IPS-NIHi7 (cell line): Measurements from ENCODE around the gene ARHGEF39.
"Not testable (repeated sequence)": the region's sequence is repeated elsewhere in the genome, so short reads cannot be mapped to it uniquely, and the experiment has no call there.

Source experiments
- DNase-seq: peaks from one replicate; pipeline ENCODE4 v3.0.0; 2012; ENCODE audit warnings: mixed read lengths; ENCODE audit errors: extremely low spot score

ARHGEF39 gene

DNA sequence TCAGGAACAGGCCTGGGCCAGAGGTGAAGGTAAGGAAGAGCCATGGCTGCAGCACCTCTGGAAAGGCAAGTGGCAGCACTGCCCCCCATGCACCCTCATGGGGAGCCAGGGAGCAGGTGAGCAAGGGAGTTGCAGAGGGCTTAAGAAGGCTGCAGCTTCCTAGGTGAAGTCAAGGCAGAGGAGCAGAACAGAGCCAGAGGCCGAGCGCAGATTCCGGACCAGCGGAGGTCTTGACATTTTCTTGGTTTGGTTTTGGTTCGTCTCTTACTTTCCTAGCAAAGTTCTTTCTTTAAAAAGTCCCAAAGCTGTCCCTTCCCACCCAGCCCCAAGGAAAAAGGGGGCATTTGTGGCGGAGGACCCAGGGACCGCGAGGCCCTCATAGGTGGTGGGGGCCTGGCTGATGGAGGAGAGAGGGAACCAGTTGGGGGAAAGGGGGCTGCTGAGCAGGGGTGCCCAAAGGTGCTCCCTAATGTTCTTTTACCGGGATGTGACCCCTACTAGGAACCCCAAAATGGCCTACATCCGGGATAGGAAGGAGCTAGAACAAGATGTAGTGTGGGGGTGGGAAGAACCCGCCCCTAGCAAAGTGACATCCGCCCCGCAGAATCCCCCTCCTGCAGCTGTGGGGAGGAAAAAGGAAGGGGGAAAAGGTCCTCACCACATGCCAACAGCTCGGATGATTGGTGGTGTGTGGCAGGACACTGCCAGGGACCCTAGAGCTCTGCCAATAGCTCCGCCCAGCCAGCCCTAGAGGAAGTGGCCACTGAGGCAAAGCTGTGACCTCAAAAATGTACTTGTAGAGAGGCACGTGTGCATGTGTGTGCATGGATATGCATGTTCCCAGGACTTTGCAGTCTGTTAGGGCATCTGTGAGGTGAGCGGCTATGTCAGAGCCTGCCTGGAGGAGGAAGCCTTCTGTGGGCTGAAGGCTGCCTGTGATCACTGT, 45.9 kb downstream of the ARHGEF39 start:
- no peak for DNase-seq

DNA sequence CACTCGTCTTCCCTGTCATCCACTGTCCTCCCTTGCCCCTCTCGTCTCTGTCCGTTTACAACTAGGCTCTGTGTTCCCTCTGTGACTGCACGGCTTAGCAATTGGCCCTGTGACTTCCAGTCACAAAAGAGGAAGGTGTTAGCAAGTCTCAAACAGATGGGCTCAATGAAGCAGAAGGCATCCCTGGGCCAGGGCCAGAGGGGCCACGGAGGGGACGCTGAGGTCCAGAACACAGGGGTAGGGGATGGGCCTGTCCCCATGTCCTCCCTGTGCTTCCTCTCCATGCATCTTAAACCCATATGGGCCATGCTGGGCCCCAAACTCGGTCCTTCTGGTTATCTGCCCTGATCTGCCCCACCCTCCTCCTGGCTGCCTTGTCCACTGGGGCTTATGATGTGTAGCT, 46.7 kb downstream of the ARHGEF39 start, which contains the start of gene CD72:
Gene CD72, minus strand, starts transcription at position 89 of the 403 bp plus-strand sequence. CDS start 110 bp downstream, outside the sequence.
- DNase-seq = no peak

DNA sequence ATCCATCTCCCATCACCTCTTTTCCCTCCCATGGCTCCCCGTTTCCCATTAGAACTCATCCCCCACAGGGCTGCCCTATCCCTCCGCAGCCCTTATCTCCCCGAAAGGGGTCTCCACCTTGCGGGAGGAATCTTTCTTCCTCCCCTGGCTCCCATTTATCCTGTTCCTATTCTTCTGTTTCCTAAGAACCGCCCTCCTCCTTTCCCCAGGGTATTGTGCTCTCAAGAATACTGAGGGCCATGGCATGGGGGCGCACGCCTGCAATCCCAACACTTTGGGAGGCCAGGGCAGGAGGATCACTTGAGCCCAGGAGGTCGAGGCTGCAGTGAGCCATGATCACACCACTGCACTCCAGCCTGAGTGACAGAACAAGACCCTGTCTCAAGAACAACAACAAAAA, 47.4 kb downstream of the ARHGEF39 start:
- DNase-seq = no peak

DNA sequence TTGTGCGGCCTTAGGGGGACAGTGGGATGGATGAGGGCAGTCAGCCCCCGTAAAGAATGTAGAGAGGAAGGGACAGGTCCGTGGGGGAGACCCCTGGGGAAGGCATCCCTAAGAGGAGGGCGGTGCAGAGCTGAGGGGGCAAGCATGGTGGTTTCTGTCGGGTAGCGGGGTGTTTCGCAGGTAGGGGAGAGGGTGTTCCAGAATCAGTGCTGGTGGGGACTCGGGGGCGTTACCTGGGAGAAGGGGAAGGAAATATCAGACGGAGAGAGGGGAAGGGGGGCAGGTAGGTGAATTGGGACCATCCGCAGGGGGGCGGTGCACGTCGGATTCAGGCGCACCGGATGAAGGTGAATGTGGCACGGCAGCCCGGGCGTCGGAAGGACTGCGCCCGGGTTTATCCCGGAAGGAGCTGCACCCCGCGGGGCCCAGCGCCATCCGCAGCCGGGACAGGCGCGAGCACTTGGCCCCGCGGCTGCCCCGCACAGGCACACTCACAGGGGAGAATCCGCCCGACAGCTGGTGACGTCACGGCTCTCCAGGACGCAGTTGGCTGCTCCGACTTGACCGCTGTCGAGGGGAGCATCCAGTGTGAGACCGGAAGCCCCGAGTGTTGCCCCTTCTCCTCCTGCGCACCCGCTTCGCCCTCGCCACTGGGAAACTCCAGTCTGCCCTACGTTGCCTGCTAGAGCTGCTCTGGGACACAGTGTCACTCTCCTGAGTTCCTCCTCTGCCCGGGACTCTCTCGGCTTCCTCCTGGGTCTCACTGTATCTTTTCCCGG, 48.1 kb downstream of the ARHGEF39 start:
- DNase-seq = peak; percentile 53

- peak; percentile 38 for DNase-seq
These were observed 48.9 kb downstream of the ARHGEF39 start for GRCh38 chr9:35615981-35616680.

GRCh38 chr9:35612843-35613242, 52.2 kb downstream of the ARHGEF39 start:
- DNase-seq = no peak

- DNase-seq = not testable (repeated sequence)
These were observed 52.9 kb downstream of the ARHGEF39 start for GRCh38 chr9:35612066-35612465.

DNA sequence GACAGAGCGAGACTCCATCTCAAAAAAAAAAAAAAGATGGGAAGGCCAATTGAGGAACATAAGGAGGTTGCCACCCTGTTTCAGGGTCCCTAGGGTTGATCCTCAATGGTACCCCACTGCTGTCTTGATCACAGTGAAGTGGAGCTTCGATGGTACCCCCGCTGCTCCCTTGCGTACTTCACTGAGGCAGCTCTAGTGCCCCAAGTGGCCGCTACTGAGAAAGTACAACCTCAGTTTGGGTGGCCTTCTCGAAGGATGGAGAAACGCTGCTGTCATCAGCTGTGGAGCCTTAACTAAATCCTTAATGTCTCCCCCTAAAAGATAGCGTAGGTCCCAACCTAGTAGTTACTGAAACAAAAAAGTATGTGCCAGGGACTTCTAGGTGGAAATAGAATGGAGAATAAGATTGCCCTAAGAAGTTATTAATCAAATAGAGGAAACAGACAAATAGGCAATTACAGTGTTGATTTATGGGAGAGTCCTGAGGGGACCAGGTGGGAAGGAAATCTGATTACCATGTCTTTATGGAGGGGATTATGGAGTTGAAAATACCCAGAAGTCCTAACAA, 53.7 kb downstream of the ARHGEF39 start:
- DNase-seq = peak; percentile 70

- DNase-seq = no peak
These were observed 55.2 kb downstream of the ARHGEF39 start for GRCh38 chr9:35609820-35610163.
